GM21786 (cell line): ENCODE measurements around the gene PIM2.
"Not testable (repeated sequence)": the region's sequence is repeated elsewhere in the genome, so short reads cannot be mapped to it uniquely, and the experiment has no call there.

Experiments
- ATAC-seq: cut with Tn5 transposase; IDR thresholded peaks from one replicate; pipeline ENCODE4 v1.9.1; 2021; ENCODE audit not compliant: unreplicated experiment

Gene PIM2

DNA sequence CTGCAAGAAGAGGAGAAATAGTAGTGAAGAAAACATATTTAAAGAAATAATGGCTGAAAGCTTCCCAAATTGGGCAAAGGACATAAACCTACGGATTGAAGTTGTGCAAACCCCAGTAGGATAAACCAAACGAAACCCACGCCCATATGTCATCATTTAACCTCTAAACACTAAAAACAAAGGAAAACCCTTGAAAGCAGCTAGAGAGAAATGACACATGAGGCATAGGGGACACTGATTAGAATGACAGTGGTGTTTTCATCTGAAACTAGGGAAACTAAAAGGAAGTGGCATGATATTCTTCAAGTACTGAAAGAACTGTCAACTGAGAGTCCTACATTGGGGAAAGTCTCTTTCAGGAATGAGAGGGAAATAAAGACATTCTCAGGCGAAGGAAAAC lies 41.9 kb downstream of the PIM2 start:
- ATAC-seq: not testable (repeated sequence)

DNA sequence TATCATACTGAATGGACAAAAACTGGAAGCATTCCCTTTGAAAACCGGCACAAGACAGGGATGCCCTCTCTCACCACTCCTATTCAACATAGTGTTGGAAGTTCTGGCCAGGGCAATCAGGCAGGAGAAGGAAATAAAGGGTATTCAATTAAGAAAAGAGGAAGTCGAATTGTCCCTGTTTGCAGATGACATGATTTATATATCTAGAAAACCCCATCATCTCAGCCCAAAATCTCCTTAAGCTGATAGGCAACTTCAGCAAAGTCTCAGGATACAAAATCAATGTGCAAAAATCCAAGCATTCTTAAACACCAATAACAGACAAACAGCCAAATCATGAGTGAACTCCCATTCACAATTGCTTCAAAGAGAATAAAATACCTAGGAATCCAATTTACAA lies 46.8 kb downstream of the PIM2 start:
- ATAC-seq: not testable (repeated sequence)

DNA sequence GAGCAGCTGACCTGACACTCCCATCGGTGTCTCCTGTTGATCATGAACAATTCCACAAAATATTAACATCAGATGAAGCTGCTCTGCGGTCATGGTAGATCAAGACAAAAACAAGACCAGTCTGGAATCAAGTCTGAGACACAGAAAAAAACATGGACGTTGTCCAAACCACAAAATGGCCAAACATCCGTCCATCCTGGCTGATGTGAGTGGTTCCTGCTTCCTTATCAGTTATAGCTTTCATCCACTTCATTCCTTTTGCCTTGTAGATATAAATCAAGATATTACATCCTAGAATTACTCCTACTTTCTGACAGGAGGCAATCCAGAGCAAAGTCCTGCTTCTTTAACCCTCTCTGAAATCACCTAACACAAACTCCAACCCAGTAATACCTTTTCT lies 54.6 kb downstream of the PIM2 start:
- ATAC-seq: no peak
